ENCODE measurements around the gene GH1. TPM values are rescaled to one million over a fixed set of nuclear protein-coding genes. Genes with fewer than 3 reads are reported as not detected.
"Not testable (repeated sequence)": the region's sequence is repeated elsewhere in the genome, so short reads cannot be mapped to it uniquely, and the experiment has no call there.

GH1 gene
- total RNA-seq, 1 donor from 2014 or later: not detected

DNA sequence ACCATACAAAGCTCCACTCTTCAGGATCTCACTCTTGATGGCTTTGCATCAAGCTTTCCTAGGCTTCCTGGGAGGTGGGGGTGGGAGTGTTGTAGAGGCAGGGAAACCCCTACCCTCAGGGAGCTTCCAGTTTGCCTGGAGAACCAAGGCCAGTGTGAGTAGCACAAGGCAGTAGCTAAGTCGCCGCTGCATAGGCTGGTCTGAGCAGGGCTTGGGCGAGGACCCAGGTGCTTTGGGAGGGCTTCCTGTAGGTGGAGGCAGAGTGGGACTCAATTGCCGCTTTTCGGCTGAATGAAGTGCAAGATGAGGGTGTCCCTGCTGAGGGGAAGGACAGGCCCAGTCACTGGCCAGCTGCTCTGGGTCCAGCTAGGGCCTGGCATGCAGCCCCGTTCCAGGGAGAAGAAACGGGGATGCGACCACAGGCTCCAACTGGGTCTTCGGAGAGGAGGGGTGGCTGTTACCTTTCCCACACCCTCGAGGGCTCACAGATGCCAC lies 9.6 kb upstream of the GH1 start:
- Histone ChIP-seq H3K36me3 (no peaks in the 10 kb centered on the region), H3K9me3 (no peaks in the 10 kb centered on the region), H3K27me3 (ENCODE audit: low read depth) (no peaks in the 10 kb centered on the region), H3K27ac (no peak overlapping the region), H3K4me3 (no peak overlapping the region), H3K4me1 (peaks cover 20% of the 10 kb centered on the region)
- ATAC-seq: no peak
- intact Hi-C loops (cut with DNase I): no loop called here
- DNase-seq: no peak
- TF ChIP-seq, protein P1, sequence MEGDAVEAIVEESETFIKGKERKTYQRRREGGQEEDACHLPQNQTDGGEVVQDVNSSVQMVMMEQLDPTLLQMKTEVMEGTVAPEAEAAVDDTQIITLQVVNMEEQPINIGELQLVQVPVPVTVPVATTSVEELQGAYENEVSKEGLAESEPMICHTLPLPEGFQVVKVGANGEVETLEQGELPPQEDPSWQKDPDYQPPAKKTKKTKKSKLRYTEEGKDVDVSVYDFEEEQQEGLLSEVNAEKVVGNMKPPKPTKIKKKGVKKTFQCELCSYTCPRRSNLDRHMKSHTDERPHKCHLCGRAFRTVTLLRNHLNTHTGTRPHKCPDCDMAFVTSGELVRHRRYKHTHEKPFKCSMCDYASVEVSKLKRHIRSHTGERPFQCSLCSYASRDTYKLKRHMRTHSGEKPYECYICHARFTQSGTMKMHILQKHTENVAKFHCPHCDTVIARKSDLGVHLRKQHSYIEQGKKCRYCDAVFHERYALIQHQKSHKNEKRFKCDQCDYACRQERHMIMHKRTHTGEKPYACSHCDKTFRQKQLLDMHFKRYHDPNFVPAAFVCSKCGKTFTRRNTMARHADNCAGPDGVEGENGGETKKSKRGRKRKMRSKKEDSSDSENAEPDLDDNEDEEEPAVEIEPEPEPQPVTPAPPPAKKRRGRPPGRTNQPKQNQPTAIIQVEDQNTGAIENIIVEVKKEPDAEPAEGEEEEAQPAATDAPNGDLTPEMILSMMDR (IDR thresholded peaks at IDR 0.05): no peak

DNA sequence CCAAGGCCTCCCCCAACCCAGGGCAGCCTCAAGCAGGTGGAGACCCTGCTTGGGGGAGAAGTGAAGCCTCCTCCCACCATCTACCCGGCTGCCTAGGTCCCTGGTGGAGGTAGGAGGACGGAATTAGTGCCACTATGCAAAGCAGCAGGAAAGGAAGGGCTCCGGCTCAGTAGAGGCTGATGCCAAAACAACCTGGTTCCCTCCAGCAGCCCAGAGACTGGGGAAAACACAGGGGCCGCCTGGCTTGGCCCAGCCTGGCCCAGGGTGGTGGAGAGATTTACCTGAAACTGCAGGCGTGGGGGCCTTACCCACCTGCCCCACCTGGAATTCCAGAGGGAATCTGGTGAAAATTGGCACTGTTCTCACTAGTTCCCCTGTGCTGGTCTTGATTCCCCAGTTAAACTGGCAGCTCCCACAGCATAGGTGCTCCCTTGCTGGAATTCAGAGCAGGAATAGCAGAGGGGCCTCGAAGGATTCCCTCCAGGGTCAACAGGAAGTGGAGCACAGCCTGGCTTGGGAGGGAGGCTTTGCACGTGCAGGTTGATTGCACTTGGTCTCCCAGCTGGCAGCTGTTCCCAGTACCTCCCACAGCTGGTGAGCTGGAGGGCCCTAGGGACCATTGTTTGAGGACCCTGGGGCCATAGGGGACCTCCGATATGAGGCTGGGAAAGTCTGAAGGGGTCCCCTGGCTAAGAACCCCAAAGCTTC lies 9.0 kb upstream of the GH1 start:
- Histone ChIP-seq H3K27me3 (ENCODE audit: low read depth) (no peaks in the 10 kb centered on the region), H3K4me3 (no peak overlapping the region), H3K36me3 (no peaks in the 10 kb centered on the region), H3K4me1 (peaks cover 20% of the 10 kb centered on the region), H3K27ac (no peak overlapping the region), H3K9me3 (no peaks in the 10 kb centered on the region)
- intact Hi-C loops (cut with DNase I): no loop called here
- ATAC-seq (no peak), DNase-seq (peak; percentile 14)
- TF ChIP-seq, protein P1 (IDR thresholded peaks at IDR 0.05): no peak

DNA sequence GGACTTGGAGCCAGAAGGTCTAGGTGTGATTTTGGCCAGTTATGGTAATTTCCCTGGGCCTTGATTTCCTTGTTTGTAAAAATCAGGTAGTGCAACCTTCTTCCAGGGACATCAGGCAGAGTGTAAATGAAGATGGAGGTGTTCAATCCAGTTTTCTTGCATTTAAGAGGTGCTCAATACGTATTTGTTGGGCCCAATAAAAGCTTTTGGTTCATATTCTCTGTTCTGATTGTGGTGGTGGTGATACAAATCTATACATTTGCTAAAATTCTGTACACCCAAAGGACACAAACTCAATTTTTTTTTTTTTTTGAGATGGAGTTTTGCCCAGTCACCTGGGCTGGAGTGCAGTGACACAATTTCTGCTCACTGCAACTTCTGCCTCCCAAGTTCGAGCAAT lies 7.5 kb upstream of the GH1 start:
- TF ChIP-seq, protein P1 (IDR thresholded peaks at IDR 0.05): no peak
- Histone ChIP-seq H3K27ac (no peak overlapping the region), H3K27me3 (ENCODE audit: low read depth) (no peaks in the 10 kb centered on the region), H3K4me3 (no peak overlapping the region), H3K36me3 (no peaks in the 10 kb centered on the region), H3K4me1 (peaks cover 7% of the 10 kb centered on the region), H3K9me3 (no peaks in the 10 kb centered on the region)
- ATAC-seq: no peak
- DNase-seq: no peak
- intact Hi-C loops (cut with DNase I): no loop called here

DNA sequence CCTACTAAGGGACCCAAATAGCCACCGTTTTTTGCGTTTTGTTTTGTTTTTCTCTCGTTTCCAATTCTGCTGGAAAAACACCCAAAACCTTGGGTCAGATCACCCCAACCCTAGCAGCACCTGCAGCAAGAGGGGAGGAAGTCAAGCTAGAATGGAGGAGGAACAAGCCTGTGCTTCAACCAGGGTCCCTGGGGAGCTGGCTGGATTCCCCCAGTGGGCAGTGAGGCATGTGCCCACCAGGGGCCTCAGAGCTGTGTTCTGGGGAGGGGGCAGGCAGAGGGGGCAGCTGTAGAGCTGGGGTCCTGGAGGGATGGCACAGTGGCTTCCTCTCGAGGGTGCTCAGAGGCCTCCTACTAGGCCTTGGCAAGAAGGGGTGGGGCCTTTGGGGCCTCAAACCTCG lies 7.0 kb upstream of the GH1 start:
- H3K27me3 ChIP-seq (ENCODE audit: low read depth): no peaks in the 10 kb centered on the region
- intact Hi-C loops (cut with DNase I): no loop called here
- DNase-seq: peak; percentile 14

DNA sequence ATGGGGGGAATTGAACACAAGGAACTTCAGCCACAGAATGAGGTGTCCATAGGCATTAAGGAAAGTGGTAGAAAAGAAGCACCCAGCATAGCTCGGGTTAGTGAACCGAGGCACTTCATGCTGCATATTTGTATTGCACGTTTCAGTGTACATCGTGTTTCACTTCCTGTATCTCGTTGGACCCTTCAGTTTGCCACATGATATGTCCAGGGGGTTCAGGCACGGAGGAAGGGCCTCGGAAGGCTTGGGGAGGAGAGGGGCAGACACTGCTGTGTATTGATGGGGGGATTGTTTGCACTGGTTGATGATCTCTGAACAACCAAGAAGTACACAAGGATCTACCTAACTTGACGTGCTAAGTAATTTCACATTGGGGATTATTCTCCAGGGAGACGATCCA lies 3.8 kb upstream of the GH1 start:
- H3K27ac ChIP-seq; ATAC-seq; H3K4me3 ChIP-seq; H3K9me3 ChIP-seq; intact Hi-C loops (cut with DNase I); H3K27me3 ChIP-seq (ENCODE audit: low read depth); H3K4me1 ChIP-seq; H3K36me3 ChIP-seq: not testable (repeated sequence)
- peak; percentile 3 for DNase-seq

More for the DNA sequence above, 7.0 kb upstream of the GH1 start:
- H3K4me1 ChIP-seq: peaks cover 1% of the 10 kb centered on the region
- TF ChIP-seq, protein P1 (IDR thresholded peaks at IDR 0.05): no peak
- no peak overlapping the region for H3K27ac ChIP-seq
- no peak overlapping the region for H3K4me3 ChIP-seq
- no peaks in the 10 kb centered on the region for H3K36me3 ChIP-seq
- no peak for ATAC-seq
- no peaks in the 10 kb centered on the region for H3K9me3 ChIP-seq

DNA sequence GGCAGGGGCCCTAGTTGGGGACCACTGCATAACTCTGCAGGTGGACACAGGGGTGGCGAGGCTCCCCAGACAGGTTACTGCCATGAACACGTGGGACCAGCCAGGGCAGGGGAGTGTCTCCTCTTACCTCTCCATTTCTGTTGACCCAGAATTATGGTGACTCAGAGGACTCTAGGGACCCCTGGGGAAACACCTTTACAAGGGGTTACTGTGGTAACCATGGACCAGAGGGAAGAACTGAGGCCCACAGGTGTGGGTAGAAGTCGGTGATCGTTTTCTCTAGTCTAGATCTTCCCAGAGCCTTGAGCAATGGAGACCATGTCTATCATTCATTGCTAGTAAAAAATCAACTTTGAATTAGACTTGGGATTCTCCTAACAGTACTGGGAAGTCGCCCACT lies 2.1 kb upstream of the GH1 start:
- not testable (repeated sequence) for ATAC-seq, DNase-seq, H3K4me1 ChIP-seq

DNA sequence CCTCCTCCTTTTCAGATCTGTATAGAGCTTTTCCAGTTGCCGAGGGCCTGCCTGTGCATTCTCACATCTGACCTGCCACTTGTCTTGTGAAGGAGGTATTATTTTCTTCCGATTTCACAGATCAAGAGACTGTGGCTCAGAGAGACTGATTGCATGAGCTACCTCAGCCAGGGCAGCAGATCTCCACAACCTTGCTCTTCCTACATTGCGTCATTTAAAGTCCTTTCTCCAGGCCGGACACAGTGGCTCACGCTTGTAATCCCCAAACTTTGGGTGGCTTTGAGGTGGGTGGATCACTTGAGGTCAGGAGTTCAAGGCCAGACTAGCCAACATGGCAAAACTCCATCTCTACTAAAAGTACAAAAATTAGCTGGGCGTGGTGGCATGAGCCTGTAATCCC lies 1.4 kb upstream of the GH1 start:
- H3K36me3 ChIP-seq; ATAC-seq; H3K4me3 ChIP-seq; H3K27me3 ChIP-seq (ENCODE audit: low read depth); H3K27ac ChIP-seq; H3K4me1 ChIP-seq; DNase-seq; H3K9me3 ChIP-seq; intact Hi-C loops (cut with DNase I): not testable (repeated sequence)

More for the DNA sequence above, 2.1 kb upstream of the GH1 start:
- H3K27me3 ChIP-seq (ENCODE audit: low read depth); H3K27ac ChIP-seq; H3K9me3 ChIP-seq; H3K36me3 ChIP-seq; H3K4me3 ChIP-seq; intact Hi-C loops (cut with DNase I): not testable (repeated sequence)

Measured in lower lobe of right lung (tissue), 2 donors.